NCI-H226 (cell line): ENCODE data around the gene WDR37.
"Not testable (repeated sequence)": the region's sequence is repeated elsewhere in the genome, so short reads cannot be mapped to it uniquely, and the experiment has no call there.

Source experiments
- DNase-seq: peaks from one replicate; pipeline ENCODE4 v3.0.0-alpha.2; 2015

The WDR37 gene

DNA sequence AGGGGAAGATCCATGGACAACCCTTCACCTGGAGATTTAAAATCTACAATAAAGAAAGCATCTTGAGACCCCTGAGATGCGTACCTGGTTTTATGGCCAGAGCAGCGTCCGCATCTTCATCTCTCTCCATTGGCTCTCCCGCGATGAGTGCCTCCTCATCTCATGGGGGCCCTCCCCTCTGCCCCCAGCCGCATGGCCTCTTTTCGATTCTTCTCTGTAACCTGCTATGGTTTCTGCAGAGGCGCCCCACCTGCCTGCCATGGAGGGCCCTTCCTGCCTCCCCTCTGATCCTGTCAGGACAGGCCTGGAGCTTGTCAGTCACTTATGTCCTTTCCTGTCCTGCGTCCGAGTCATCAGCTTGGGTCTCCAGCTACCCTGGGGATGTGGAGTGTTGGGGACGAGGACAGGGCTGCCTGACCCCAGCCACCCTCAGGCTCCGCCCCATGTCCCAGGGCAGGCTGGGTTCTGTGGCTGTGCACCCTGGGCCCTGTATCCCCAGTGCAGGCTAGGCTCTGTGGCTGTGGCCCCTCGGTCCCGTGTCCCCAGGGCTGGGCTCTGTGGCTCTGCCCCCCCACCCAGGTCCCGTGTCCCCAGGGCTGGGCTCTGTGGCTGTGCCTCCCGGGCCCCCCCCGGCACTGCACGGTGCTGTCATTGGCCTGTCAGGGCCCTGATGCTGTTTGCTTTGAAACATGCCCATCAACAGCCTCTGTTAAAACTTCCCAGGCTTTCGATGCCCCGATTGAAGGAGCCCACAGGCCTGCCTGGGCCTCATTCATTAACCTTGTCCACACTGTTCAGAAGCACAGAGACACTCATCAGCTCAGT is 99.8 kb downstream of the WDR37 start:
- DNase-seq, result no peak

DNA sequence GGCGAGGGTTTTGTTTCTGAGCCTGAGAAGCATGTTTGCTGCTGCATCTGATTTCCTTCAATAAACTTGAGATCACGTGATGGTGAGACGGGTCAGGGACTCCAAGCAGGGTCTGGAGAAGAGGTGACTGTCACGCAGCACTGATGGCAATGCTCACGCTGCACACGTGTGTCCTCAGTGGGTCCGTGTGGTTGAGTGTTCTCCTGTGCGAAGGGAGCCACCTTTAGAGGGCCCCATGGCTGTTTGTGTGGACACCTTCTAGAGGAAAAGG is 100.4 kb downstream of the WDR37 start:
- no peak for DNase-seq

DNA sequence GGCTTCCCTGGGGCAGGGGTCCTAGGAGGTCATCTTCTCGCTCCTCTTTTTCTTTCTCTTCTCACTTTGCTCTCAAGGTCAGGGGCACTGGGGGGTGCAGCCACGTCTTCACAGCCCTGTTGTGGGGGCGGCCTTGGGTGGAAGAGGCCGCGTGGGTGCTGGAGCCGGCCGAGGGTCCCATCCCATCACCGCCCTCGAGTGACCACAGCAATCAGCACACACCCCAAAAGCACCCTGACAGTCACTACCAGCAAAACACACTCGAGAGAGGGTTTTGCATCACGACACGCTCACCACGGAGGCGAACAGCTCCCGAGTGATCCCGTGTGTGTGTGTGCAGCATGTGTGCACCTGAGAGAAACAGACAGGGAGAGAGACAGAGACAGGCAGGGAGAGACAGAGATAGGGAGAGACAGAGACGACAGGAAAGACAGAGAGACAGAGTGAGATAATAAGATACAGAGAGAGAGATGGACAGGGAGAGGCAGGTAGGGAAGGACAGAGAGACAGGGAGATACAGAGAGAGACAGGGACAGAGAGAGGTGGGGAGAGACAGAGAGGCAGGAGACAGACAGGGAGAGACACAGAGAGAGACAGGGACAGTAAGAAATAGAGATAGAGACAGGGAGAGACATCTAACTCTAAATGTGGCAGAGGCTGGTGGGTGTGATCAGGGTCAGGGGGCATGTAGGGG is 100.9 kb downstream of the WDR37 start:
- no peak for DNase-seq

DNA sequence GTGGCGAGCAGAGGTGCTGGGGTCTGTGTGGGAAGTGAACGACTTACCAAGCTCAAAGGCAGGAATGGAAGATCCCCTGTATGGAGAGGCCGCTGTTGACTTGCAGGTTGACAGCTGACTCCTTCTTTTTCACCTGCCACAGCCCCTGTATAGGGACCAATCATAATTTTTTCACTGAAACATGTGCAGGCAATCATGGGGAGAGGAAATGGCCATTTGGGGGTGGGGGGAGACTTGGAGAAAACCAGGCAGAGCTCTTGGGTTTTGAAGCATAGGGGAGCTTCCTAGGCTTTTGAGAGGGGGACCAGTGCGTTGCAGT is 101.4 kb downstream of the WDR37 start:
- DNase-seq, result no peak

DNA sequence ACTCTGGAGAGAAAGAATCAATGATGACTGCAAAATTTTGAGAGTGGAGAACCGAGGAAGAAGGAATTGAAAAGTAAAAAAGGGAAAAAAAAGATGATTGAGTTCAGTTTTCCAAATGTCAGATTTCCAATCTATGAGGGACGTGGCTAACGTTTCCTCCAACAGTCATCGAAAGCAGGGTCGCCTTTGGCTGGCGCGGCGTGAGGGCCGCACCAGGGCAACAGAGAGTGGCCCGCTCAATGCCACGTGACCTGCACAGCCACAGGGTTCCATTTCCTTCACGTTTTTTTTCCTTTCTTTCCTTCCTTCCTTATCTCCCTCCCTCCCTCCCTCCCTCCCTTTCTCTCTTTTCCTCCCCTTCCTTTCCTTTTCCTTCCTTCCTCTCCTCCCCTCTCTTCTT is 101.9 kb downstream of the WDR37 start:
- no peak for DNase-seq

DNA sequence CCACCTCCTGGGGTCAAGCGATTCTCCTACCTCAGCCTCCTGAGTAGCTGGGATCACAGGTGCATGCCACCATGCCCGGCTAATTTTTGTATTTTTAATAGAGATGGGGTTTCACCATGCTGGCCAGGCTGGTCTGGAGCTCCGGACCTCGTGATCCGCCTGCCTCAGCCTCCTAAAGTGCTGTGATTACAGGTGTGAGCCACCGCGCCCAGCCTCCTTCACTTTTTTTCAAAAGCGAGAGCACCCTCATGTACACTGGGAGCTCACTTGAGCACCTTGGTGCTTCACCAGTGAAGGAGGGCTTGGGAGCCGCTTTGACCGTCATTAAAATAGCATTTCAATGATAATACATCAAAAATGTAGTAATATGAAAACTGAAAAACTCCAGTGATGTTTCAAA is 102.4 kb downstream of the WDR37 start:
- DNase-seq, result not testable (repeated sequence)

DNA sequence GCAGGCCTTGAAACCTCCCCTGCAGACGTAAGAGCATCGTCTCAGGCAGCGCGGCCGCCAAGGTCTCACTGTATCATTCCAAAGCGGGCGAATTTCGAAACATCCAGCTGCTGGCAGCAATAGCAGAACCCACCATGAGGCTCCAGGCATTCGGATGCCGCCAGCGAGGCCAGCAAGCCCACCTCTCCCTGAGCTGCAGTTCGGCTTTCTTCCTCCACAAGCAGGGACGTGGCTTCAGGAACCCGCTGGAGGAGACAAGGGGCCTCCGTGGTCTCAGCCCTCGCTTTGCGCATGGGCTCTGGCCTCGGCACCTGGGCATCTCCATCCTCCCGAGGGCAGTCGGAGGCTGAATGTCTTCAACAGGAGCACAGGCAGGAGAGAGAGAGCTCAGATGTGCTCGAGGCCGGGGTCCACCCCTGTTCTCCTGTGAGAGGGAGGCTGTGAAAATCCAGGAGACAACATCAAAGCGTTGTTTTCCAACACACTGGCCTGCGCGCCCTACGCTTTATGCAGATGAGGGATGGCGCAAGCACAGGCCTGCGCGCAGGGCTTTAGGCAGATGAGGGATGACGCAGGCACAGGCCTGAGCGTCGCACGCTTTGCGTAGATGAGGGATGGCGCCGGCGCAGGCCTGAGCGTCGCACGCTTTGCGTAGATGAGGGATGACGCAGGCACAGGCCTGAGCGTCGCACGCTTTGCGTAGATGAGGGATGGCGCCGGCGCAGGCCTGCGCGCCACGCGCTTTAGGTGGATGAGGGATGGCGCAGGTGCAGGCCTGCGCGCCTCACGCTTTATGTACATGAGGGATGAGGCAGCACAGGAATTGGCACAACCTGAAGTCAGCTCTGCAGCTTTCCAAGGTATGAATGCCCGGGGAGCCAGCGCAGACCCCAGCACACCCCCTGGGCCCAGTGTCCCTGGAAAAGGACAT is 103.2 kb downstream of the WDR37 start:
- DNase-seq, result no peak

DNA sequence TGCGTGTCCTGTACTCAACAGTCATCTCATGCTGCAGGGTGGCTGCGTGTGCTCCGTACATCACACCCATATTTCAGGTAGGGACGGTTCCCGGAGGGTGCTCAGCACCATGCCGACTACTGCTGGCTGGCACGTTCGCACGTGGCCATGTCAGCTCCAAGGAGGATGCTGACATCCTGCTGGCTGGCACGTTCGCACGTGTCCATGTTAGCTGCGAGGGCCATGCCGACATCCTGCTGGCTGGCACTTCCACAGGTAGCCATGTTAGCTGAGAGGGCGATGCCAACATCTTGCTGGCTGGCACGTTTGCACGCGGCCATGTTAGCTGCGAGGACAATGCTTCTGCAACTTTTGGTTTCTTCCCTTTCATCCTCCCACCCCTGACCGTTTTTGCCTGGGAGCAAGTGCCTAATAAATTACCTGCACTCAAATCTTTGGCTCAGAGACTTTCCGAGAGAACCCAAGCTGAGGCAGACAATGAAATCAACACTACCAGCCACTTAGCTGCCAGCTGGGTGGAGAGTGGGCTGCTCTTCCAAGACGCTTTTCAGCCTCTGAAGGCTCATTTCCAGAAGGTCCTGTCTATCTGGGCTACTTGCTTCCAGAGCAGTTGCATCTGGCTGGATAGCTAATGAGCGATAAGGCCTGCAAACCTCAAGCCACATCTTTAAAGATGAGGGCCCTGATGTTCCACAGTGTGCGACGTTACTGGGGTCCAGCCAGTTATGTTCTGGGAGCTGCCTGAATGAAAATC is 104.6 kb downstream of the WDR37 start:
- no peak for DNase-seq

DNA sequence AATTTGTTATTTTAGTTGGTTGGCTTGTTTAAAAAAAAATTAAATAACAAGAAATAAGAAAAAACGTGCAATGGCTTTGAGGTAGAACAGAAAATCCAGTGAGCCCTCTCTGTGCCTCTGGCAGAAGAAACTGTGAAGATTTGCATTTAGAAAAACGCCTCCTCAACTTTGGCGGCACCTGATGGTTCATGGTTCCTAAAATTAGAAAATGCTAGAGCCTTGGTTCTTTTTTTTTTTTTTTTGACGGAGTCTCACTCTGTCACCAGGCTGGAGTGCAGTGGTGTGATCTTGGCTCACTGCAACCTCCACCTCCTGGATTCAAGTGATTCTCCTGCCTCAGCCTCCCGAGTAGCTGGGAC is 105.1 kb downstream of the WDR37 start:
- not testable (repeated sequence) for DNase-seq

DNA sequence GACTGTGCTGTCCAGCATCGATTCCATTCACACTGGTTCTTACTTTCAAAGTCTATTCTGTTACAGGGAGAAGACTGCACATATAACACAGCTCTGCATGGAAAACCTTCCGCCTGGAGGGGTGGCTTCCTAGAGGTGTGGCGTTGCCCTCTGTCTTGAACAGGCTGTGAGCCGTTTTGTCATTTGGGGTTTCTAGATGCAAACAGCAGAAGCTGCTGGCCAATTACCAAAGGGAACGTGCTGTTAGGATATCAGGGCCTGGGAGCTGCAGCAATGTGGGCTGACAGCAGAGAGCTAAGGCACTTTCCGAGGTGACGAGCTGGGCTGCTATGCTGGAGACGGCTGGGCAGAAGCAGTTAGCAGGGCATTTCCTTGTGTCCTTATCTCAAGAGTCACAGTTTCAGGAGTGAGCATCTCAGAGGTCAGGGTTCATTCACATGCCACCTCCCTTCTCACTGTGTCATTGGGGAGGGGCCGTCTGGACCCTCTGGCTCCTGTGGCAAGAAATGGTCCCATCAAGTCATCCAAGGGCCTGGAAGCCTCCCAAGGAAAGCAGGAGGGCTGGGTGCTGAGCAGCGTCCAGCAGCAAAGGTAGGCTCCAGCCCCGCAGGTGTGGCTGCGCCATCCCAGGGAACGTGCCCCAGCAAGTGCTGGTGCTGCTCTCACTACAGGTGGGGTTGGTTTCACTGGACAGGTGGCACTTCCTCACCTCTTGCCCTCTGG is 106.5 kb downstream of the WDR37 start:
- DNase-seq, result no peak

DNA sequence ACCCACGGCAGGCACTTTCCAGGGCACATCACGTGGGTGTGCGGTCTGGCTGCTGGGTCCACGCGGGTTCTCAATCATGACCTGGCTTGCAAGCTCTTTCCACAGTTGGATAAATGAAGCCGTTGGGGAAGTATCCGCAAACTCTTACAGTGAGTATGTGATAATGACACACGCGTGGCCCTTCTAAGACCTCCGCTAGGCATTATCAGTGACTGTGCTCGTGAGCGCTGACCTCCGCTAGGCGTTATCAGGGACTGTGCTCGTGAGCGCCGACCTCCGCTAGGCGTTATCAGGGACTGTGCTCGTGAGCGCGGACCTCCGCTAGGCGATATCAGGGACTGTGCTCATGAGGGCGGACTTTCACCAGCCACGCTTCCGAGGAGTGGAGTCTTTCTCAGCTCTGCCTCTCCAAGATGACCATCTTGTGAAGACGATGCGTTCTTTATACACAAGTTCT is 107.0 kb downstream of the WDR37 start:
- no peak for DNase-seq

DNA sequence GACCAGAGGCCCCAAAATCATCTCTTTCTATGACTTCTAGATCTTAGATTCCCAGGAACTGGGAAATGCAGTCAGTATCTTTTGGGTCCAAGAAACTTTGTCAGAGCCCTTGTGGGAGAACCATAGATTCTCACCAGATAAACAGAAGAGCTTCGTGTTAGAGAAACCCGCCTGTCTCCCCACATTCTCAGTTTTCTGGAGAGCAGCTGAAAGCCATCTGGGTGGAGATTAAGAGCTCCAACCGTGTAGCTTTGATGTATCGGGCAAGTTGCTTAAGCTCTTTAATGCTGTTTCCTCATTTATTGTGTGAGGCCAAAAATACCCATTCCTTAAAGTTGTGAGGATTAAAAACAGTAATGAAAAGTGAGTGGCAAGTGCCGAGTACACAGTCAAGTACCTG is 107.6 kb downstream of the WDR37 start:
- no peak for DNase-seq

DNA sequence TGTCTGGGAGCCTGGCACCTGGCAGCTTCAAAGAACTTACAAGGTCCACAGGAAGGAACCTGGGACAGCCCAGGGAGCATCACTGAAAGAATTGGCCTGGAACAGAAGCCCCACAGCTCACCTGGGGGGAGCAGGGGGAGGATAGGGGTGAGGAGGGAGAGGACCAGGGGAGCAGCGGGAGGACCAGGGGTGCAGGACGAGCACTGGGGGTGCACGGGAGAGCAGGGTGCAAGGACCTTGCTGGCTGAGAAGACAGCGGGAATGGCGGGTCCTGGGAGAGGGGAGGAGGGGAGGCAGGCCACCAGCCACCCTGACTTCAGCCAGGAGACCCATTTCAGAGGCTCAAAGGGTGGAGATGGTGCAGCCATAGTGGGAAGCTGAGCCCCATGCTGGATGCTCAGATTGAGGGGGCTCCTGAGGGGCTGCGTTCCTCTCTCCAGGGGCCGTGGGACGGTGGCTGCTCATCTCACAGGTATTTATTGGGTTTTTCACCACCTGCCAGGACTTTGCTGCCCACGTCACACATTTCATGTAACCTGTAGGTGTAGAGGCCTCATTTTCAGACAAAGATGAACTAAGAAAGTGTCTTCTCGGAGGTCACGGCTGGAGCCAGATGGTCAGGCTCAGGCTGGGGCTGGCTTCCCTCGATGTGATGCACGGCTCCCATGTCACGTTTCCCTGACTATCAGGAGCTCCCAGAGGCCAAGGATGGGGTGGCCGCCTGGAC is 110.1 kb downstream of the WDR37 start:
- no peak for DNase-seq

DNA sequence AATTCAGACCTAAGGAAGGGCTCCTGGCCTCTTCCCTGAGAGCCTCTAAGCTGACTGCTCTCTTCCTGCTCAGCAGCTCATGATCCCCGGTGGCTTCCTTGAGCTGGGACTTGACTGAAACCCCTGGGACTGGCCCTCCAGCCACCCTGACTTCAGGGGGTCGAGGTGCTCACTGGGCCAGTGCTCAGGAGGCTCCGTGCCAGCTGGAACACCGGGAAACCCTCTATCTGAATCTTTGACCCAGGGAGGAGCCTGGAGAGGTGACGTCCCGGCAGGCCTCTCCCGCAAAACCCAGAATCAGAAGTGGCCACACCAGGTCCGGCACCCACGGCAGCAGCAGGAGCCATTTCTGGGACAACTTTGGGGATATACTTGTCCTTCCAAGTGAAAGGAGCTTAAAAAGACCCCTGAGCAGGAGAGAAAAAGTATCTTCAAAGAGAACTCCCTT is 110.7 kb downstream of the WDR37 start:
- DNase-seq, result no peak

DNA sequence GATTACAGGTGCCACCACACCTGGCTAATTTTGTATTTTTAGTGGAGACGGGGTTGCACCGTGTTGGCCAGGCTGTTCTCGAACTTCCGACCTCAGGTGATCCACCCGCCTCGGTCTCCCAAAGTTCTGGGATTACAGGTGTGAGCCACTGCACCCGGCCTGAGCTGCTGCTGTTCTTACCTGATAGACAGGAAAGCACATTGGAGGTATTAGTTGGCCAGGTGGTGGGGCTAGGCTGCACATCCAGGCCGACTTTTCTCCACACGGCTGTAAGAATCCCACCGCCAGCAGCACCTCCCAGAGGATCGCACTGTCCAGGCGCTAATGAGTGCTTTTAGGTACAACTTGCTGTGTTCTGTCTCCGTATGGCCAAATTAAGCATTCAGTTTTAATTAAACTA is 112.6 kb downstream of the WDR37 start:
- no peak for DNase-seq

DNA sequence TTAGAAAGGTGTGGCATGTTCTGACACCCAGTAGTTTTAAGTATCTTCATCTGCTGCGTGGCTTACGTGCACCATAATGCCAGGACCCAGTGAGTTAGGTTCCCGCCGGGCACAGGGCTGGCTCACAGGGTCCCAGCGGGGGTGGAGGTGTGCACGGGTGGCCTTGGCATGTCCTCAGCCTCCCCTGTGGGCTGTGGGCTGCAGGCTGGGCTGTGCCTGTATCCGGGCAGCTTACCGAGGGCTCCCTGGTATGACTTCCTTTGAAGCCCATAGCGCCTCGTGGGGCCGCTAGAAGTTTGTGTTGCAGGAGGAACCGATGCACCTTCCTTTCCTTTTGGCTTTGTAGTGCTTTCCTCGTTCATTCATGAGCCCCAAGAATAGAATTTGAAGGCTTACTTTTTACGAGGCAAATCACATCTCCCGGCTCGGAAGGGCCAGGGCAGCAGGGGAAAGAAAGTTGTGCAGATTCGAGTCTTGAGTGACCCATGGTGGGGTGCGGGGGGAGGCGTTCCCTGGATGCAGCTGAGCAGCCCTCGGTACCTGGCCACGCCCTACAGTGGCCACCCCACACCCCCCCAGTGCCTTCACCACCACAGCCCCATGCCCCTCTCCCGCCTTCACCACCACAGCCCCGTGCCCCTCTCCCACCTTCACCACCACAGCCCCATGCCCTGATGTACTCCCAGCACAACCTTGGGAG is 113.2 kb downstream of the WDR37 start:
- DNase-seq, result no peak

DNA sequence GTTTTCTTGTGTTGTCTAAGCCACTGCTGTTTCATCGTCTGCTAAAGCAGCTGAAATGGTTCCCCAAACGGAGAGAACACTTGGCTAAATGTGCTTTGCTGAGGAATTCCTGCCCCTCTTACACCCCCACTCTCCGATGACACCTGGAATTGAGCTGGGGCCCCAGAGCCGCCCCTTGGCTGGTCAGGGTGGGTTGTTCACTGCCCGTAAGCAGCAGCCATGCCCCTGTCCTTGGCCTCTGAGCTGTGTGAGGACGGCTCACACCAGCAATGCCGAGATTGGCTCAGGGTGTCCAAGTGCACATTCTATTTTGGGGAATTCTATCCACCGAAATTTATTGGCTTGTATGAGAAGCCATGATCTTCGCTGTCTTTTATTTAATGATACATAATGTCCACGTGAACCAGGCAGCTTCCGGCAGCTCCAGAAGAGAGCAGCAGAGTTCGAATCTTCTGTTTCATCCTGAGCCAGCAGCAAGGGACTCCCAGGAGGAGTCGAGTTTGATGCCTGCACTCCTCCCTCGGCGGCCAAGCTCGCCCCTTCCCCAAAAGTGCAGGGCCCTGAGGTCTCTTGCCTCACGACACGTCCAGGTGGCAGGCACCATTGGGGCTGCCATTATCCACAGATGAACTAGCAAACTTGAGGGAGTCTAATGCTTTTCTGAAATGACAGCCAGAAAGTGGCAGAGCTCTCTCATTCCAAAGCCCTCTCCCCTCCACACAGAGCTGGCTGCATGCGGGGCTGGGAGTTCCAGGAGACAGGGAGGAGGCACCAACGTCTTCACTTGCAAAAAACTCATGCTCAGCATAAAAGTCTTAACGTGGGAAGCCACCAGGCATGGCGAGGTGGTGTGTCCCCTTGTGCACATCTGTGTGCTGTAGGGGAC is 114.0 kb downstream of the WDR37 start:
- no peak for DNase-seq

DNA sequence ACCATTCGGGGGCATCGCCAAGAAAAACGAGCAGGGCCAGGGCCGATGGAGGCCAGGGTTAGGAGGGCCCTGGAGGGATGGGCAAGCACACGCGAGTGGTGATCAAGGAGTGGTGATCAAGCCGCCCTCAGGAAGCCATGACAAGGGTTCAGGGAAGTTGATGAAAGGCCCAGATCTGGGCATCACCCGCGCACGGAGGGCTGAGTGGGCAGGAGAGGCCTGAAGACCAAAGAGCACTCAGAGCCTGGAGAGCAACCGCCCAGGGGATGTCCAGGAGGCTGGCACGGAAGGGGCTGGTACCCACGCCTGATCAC is 114.6 kb downstream of the WDR37 start:
- no peak for DNase-seq

DNA sequence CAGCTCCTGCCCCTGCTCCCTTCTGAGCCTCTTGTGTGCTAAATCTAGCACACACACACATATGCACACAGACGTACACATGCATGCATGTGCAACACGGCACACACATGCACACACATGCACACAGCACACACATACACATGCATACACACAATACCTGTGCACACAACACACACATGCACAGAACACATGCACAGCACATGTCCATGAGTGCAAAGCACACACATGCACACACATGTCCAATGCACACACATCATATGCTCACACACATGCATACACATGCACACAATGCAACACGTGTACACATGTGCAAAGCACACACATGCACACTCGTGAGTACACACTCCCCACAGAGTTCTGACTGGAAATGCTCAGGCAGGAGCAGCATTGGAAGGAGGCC is 115.0 kb downstream of the WDR37 start:
- no peak for DNase-seq

DNA sequence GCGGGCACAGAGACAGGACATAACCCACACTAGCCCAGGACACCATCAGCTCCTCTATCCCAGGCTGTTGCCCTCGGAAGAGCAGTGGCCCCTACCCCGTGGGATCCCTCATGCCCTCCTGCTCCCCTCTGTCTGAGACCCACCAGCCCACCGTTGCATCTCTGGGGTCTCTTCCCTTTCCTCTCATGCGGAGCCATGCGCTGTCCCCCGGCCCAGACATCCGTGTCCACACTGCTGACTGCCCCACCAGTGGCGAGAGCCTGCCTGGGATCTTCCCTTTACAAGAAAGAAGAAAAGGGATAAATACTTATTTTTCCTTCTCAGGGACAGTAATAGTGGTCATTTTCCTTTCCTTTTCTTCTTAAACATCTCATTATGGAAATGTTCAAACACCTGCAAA is 115.4 kb downstream of the WDR37 start:
- no peak for DNase-seq
